ENCODE results near the gene TPI1.
"Not testable (repeated sequence)": the region's sequence is repeated elsewhere in the genome, so short reads cannot be mapped to it uniquely, and the experiment has no call there.

The TPI1 gene

GRCh38 chr12:6888360-6888759 lies 21.0 kb downstream of the TPI1 start:
- in situ Hi-C loops (cut with HindIII; ENCODE audit: low sequenced_read_pairs): no loop called here
- no peak for TF ChIP-seq CTCF (IDR thresholded peaks at IDR 0.05; ENCODE audit: low read depth, low read length)
- H3K4me3 ChIP-seq (ENCODE audit: low read depth, low read length): no peak overlapping the region
- DNase-seq (ENCODE audit: low read depth, low spot score): no peak

- H3K4me3 ChIP-seq (ENCODE audit: low read depth, low read length); in situ Hi-C loops (cut with HindIII; ENCODE audit: low sequenced_read_pairs); DNase-seq (ENCODE audit: low read depth, low spot score): not testable (repeated sequence)
These were observed 21.5 kb downstream of the TPI1 start for GRCh38 chr12:6888794-6889193.

GRCh38 chr12:6889775-6890573 lies 22.6 kb downstream of the TPI1 start:
- H3K4me3 ChIP-seq (ENCODE audit: low read depth, low read length); in situ Hi-C loops (cut with HindIII; ENCODE audit: low sequenced_read_pairs); DNase-seq (ENCODE audit: low read depth, low spot score): not testable (repeated sequence)

- TF ChIP-seq CTCF (IDR thresholded peaks at IDR 0.05; ENCODE audit: low read depth, low read length): peak; percentile 77
- in situ Hi-C loops (cut with HindIII; ENCODE audit: low sequenced_read_pairs): no loop called here
- peak overlapping the region; percentile 49 for H3K4me3 ChIP-seq (ENCODE audit: low read depth, low read length)
- peak; percentile 96 for DNase-seq (ENCODE audit: low read depth, low spot score)
These were observed 23.7 kb downstream of the TPI1 start for GRCh38 chr12:6890789-6891645.

GRCh38 chr12:6891646-6892001 lies 24.3 kb downstream of the TPI1 start:
- TF ChIP-seq CTCF (IDR thresholded peaks at IDR 0.05; ENCODE audit: low read depth, low read length): no peak
- peak overlapping the region; percentile 49 for H3K4me3 ChIP-seq (ENCODE audit: low read depth, low read length)
- in situ Hi-C loops (cut with HindIII; ENCODE audit: low sequenced_read_pairs): no loop called here
- no peak for DNase-seq (ENCODE audit: low read depth, low spot score)

- DNase-seq (ENCODE audit: low read depth, low spot score); in situ Hi-C loops (cut with HindIII; ENCODE audit: low sequenced_read_pairs); H3K4me3 ChIP-seq (ENCODE audit: low read depth, low read length): not testable (repeated sequence)
These were observed 25.4 kb downstream of the TPI1 start for GRCh38 chr12:6892683-6893082.

- in situ Hi-C loops (cut with HindIII; ENCODE audit: low sequenced_read_pairs): no loop called here
- no peak for TF ChIP-seq CTCF (IDR thresholded peaks at IDR 0.05; ENCODE audit: low read depth, low read length)
- DNase-seq (ENCODE audit: low read depth, low spot score): no peak
- H3K4me3 ChIP-seq (ENCODE audit: low read depth, low read length): no peak overlapping the region
These were observed 27.0 kb downstream of the TPI1 start for GRCh38 chr12:6894321-6894720.

- in situ Hi-C loops (cut with HindIII; ENCODE audit: low sequenced_read_pairs): no loop called here
- no peak for DNase-seq (ENCODE audit: low read depth, low spot score)
- no peak overlapping the region for H3K4me3 ChIP-seq (ENCODE audit: low read depth, low read length)
- no peak for TF ChIP-seq CTCF (IDR thresholded peaks at IDR 0.05; ENCODE audit: low read depth, low read length)
These were observed 29.6 kb downstream of the TPI1 start for GRCh38 chr12:6896846-6897435.
